ENCODE measurements around the gene DCAF4.

DNA sequence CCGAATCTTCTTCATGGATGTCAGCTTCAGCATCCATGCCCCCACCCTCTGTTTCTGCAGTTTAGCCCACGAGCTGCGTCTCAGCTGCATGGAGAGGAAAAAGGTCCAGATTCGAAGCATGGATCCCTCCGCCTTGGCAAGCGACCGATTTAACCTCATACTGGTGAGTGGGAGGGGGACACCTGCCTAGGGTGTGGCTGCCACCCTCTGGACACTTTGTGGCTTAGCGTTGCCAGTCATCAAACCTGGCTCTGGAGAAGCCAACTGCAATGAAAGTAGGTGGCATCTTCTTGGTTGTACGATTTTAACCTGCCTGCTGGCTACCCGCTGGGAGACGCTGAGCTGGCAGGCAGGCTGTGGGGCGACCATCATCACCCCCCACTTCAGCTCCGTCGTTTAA, 16.7 kb downstream of the DCAF4 start:
- TF ChIP-seq, protein P1, sequence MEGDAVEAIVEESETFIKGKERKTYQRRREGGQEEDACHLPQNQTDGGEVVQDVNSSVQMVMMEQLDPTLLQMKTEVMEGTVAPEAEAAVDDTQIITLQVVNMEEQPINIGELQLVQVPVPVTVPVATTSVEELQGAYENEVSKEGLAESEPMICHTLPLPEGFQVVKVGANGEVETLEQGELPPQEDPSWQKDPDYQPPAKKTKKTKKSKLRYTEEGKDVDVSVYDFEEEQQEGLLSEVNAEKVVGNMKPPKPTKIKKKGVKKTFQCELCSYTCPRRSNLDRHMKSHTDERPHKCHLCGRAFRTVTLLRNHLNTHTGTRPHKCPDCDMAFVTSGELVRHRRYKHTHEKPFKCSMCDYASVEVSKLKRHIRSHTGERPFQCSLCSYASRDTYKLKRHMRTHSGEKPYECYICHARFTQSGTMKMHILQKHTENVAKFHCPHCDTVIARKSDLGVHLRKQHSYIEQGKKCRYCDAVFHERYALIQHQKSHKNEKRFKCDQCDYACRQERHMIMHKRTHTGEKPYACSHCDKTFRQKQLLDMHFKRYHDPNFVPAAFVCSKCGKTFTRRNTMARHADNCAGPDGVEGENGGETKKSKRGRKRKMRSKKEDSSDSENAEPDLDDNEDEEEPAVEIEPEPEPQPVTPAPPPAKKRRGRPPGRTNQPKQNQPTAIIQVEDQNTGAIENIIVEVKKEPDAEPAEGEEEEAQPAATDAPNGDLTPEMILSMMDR (IDR thresholded peaks at IDR 0.05) = no peak
- TF ChIP-seq POLR2A (IDR thresholded peaks at IDR 0.05) = no peak

All from thyroid gland (tissue), 4 donors.